Astrocyte of the spinal cord (primary cell): ENCODE data around the gene COL23A1.

Experiments
- DNase-seq: peaks from one replicate; pipeline ENCODE4 v3.0.0; 2011; ENCODE audit warnings: low read depth, low spot score
- H3K4me3 ChIP-seq: 2 replicates; pipeline ENCODE4 v1.5.1; 2011; ENCODE audit warnings: low read depth, mild to moderate bottlenecking, low read length, moderate library complexity
- in situ Hi-C: cut with HindIII; loops from 2 replicates; pipeline ENCODE4 v1.10.0; 2017; ENCODE audit warnings: low sequenced_read_pairs
- TF ChIP-seq, protein P1 (sequence below): IDR thresholded peaks from 2 replicates; pipeline ENCODE4 v1.5.1; 2012; ENCODE audit warnings: low read depth, mild to moderate bottlenecking, low read length, inconsistent platforms

The COL23A1 gene

DNA sequence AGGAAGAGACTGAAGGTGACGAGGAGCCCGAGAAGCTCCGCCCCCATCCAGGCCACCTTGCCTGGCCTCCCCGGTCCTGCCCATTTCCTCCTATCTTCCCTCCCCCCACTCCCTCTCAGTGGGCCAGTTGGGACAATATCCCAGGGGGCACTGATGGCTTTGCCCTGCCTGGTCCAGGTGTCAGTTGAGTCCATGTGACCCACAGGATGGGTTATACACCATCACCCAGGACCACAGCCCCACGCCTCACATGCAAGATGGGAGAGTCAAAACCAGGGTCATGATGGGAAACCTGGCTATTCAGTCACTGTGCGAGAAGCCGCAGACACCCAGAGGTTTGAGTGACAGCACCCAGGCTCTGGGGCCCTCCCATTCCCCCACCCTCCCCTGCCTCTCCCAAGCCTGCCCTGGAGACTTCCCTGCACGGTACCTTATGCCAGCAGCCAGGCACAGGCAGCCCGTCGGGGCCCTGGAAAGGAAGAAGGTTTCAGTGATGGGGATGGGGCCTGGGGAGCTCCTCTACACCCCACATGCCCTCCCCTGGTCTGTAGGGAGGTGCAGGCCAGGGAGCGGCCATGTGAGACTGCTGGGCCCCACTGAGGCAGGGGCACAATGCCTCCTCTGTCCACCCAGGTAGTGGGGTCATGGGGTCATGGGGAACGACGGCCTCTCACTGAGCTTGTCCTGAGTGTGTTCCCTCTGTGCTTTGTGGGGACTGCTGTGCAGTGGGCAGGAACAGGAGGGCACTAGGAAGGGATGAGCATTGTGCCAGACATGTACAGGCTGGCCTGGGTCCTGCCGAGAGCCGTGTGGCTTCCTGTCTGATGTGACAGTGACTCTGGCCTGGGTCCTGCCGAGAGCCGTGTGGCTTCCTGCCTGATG is 351.2 kb downstream of the COL23A1 start:
- TF ChIP-seq, protein P1, sequence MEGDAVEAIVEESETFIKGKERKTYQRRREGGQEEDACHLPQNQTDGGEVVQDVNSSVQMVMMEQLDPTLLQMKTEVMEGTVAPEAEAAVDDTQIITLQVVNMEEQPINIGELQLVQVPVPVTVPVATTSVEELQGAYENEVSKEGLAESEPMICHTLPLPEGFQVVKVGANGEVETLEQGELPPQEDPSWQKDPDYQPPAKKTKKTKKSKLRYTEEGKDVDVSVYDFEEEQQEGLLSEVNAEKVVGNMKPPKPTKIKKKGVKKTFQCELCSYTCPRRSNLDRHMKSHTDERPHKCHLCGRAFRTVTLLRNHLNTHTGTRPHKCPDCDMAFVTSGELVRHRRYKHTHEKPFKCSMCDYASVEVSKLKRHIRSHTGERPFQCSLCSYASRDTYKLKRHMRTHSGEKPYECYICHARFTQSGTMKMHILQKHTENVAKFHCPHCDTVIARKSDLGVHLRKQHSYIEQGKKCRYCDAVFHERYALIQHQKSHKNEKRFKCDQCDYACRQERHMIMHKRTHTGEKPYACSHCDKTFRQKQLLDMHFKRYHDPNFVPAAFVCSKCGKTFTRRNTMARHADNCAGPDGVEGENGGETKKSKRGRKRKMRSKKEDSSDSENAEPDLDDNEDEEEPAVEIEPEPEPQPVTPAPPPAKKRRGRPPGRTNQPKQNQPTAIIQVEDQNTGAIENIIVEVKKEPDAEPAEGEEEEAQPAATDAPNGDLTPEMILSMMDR, result no peak
- in situ Hi-C loops, result no loop called here
- DNase-seq, result no peak
- no peak overlapping the region for H3K4me3 ChIP-seq

DNA sequence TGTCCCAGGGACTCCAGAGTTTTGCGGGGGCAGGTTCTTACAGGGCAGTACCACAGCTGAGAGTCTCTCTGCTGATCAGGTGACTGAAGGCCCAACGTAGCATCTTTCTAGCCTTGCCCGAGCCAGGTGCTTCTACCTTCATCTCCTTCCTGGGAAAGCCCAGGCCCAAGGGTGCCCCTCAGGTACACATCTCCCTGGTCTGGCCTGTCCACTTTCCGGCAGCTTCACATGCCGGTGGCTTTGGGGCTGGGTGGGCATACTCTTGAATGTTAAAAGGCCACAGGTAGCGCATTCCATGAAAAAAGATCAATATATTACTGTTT is 351.9 kb downstream of the COL23A1 start:
- DNase-seq, result no peak

DNA sequence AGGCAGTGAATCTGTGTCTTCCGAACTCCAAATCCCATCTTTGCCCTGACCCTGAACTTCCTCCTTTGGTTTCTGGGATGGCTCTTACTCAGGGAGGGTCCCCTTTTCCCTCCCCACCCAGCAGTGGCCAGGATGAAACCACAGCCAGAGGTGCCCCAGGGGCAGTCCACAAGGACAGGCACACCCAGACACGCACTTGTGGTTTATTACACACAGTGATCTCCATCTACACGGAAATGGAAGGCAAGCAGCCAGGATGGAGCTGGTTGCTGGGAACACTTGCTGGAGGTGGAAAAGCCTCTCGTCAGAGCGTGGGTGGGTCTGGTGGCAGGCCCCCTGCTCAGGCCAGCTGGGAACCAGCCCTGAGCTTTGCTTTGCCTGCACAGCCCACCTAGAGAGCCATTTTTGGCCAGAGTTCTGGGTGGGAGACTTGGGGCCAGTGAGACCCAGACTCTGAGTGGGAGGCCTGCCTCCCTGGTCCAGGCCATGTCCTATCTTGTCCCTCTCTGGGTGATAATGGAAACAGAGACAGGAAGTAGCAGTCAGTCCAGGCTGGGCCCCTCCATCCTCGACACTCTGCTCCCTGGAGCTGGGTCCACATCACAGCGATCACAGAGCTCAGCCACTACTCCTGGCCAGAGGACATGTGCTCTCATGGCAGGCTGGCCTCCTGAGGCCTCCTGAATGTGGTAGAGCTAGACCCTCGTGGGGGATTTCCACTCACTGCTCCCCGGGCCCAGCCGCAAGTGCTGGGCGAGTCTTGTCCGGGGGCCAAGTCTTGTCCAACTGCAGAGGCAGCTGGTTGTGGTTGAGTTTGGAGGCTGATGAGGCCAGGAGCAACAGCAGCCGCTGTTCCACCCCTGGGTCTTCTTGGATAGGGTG is 352.5 kb downstream of the COL23A1 start:
- TF ChIP-seq, protein P1, result no peak
- no peak overlapping the region for H3K4me3 ChIP-seq
- no peak for DNase-seq
- in situ Hi-C loops, result no loop called here

More for the DNA sequence above, 351.9 kb downstream of the COL23A1 start:
- in situ Hi-C loops, result no loop called here
- no peak overlapping the region for H3K4me3 ChIP-seq
- TF ChIP-seq, protein P1, result no peak

DNA sequence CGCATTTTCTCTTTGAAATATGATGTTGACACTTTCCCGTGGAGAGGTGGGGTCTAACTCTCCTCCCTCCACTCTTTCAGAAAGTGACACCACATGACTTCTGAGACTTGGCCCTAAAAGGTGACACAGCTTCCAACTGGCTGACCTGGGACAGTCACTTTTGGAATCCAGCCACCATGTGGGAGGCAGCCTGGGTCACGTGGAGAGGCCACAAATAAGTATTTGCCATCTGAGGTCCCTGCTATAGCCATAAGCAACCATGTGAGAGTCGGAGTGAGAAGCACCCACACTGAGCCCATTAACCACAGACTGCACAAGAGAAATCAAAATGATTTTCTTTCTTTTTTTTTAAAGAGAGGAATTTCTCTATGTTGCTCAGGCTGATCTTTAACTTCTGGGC is 353.5 kb downstream of the COL23A1 start:
- TF ChIP-seq, protein P1, result no peak
- in situ Hi-C loops, result no loop called here
- H3K4me3 ChIP-seq, result no peak overlapping the region
- DNase-seq, result no peak

DNA sequence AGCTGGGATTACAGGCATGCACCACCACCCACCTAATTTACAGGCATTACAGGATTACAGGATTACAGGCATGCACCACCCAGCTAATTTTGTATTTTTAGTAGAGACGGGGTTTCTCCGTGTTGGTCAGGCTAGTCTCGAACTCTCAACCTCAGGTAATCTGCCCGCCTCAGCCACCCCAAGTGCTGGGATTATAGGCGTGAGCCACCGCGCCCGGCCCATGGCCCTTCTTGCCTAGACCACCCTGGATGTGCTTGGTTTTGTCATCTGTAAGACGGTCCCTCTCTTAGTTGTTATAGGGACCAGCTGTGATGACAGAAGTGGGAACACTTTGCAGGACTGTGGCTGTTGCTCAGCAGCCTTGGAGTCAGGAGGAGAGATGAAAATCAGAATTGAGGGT is 354.1 kb downstream of the COL23A1 start:
- in situ Hi-C loops, result no loop called here
- H3K4me3 ChIP-seq, result no peak overlapping the region
- TF ChIP-seq, protein P1, result no peak
- DNase-seq, result no peak

DNA sequence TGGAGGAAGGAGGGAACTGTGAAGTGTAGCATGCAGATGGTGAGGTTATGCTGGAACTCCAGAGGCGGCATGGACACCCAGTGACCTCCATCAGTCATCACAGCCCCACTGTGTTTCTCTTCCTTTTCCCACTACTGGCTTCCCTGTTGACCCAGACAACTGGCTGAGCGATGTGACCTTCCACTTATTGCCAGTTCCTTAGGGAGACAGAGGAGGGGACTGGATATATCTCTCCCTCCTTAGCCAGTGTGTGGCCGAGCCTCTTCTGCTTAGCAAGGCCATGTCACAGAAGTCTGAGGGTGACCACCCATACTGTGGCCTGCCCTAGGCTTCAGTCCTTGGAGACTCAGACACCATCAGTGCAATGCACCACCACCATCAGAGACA is 354.6 kb downstream of the COL23A1 start:
- no peak overlapping the region for H3K4me3 ChIP-seq
- in situ Hi-C loops, result no loop called here
- TF ChIP-seq, protein P1, result no peak
- no peak for DNase-seq
